ENCODE results near the gene AAMP. TPM values are rescaled to one million over a fixed set of nuclear protein-coding genes. Genes with fewer than 3 reads are reported as not detected.
A peak's percentile ranks its signal among the peaks of the same experiment; 100 is the strongest.

AAMP gene
- total RNA-seq, 1 donor from 2014 or later = 102 TPM

DNA sequence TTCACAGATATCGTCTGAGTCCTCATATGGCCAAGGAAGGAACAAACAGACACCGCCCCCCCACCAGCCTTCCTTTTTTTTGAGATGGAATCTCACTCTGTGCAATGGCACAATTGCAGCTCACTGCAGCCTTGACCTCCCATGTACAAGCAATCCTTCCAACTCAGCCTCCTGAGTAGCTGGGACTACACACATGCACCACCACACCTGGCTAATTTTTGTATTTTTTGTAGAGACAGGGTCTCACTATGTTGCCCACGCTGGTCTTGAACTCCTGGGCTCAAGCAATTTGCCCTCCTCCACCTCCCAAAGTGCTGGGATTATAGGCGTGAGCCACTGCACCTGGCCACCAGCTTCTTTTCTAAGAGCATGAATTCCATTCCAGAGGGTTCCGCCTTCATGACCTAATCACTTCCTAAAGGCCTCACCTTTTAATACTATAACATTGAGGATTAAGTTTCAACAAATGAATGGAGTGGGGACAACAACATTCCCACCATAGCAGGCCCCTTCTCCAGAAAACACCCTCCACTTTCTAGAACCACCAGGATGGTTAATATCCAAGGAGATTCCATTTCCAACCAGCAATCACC lies 24.6 kb upstream of the AAMP start:
- no peak for DNase-seq

- no peak for DNase-seq
Measured at GRCh38 chr2:218293715-218294429, 23.9 kb upstream of the AAMP start.

DNA sequence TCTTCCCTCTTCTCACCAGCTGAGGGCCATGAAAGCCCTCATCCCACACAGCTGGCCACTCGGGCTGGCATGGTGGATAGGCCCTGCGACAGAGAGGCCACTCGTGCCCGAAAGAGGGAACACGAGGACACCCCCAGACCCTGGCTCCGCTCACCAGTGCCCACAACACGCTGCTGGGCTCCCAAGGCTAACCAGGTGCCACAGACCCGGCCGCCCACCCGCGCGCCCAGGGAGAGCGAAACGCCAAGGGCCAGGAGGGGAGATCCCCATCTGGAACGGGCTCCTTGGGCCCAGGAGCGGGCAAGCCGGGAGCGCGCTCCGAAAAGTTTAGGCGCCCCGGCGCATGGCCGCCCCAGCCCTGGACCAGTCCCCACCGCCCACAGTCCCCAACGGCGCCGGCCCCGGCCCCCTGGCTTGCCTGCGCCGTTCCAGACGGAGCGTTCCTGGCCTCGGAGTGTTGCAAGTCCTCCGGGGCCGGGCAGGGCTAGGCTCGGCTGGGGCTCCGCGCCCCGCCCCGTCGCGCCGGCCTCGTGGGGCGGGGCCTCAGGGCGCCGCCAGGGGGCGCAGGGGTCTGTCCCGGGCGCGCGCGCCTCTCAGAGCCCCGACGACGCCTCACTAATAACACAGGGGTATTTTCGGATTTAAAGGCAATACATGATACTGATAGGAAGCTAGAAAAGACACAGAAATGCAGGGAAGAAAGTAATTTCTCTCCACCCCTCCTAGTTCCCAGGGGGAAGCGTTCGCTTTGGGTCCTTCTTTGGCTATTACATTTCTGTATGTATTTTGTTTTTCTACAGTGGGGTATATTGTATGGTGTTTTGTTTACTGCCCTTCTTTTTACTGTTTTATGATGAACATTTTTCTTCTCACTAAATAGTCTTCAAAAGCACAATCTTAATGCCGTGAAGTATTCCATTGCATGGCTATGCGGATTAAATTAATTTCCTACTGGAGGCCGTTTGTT lies 22.4 kb upstream of the AAMP start, which contains the start of gene TMBIM1:
Gene TMBIM1, minus strand, starts transcription at position 456 of the 967 bp plus-strand sequence. CDS start 10,362 bp downstream, outside the sequence.
- DNase-seq = peak; percentile 60

DNA sequence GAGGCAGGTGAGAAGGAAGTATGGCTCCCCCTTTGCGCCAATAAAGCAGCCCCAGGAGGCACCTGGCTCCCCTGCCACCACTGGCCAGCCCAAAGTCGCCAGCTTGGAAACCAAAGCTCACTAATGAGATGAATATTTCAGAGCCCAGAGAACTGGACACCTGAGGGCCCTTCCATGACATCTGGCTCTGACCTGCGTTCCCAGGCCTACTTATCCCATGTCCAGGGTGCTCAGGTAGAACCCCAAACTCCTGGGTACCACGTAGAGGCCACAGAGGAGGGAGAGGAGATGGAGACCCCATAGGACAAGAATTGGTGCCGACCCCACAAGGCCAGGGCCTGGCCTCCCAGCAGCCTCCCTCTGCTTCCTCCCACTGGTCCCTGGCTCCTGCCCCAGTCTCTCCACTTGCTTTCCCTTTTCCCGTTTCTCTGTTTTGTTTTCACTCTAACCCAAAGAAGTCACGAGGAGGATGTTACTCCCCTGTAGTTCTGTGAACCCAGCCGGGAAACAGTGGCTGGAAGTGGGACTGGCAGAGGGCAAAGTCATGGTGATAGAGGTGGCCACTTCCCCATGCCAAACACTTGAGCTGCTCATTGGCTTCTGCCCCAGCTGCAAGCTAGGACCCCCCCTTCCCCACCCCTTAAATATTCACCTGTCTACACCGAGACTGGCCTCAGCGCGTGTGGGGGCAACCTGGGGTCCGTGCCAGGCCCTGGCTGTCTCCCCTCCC lies 21.5 kb upstream of the AAMP start:
- no peak for DNase-seq

- no peak for DNase-seq
Measured at GRCh38 chr2:218290316-218291261, 20.7 kb upstream of the AAMP start.

DNA sequence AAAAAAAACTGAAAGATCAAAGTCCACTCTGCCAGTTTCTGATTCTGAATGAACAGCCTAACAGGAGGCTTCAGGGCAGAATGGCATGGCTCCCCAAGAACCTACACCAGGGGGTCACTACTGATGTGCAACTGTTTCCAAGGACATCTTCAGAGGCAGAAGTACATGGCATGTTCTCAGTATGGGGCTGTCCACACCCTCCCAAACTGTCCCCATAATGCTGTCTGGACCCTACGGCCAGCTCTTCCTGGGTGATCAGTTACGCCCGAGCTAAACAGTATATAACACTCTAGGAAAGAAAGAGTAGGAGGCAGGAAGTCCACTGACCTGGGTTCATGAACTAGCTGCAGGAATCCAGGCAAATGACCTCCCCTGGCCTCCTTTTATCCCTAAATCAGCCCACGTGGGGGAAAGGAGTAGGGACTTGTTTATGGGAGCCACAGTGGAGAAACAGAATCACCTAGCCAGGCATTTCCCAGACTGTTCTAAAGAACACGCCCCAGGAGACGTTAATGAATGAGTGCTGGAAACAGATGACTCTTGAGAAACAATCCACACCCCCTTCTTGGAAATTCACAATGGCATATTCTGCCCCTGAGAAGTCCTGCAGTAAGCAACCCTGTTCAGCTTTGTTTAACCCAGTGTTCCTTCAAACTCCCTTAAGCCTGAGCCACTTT lies 19.8 kb upstream of the AAMP start:
- peak; percentile 46 for DNase-seq

DNA sequence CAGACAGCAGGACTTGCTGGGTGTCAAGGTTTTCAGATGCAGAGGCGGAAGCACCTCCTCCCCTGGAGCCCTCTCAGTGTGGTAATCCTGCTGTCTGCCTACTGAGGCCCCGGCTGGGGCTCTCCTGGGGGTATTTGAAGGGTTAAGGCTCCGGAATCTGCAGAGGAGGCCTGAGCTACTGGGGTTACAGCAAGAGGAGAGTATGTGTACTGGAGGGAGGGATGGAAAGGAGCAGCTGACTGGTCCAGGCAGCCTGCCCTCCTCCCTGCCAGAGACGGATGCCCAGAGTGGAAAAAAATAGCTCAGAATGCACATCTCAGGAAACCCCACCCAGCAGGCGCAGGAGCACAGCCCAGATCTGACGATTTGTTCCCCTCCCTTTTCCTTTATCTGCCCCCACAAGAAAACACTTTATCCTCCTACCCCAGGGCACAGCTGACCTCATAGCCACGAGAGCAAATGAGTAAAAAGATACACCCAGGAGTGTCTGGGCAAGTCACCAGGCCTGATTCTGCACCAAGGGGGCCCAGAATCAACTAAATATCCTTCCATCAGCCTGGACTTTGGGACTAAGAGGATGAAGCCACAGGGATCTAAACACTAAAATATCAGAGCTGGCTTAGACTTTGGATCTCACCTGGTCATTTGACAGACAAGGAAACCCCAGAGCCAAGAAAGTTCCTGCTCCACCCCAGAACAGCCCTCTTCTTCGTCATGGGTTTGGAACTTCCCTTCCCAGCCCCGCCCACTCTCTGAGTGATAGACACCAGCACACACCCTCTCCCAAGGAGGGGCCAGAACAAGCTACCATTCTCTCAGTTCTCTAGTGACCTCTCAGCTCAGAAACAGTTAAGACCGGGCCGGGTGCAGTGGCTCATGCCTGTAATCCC lies 16.9 kb upstream of the AAMP start:
- peak; percentile 94 for DNase-seq

GRCh38 chr2:218285604-218286003 lies 15.7 kb upstream of the AAMP start:
- no peak for DNase-seq

- no peak for DNase-seq
Measured at GRCh38 chr2:218284106-218284811, 14.3 kb upstream of the AAMP start.

DNA sequence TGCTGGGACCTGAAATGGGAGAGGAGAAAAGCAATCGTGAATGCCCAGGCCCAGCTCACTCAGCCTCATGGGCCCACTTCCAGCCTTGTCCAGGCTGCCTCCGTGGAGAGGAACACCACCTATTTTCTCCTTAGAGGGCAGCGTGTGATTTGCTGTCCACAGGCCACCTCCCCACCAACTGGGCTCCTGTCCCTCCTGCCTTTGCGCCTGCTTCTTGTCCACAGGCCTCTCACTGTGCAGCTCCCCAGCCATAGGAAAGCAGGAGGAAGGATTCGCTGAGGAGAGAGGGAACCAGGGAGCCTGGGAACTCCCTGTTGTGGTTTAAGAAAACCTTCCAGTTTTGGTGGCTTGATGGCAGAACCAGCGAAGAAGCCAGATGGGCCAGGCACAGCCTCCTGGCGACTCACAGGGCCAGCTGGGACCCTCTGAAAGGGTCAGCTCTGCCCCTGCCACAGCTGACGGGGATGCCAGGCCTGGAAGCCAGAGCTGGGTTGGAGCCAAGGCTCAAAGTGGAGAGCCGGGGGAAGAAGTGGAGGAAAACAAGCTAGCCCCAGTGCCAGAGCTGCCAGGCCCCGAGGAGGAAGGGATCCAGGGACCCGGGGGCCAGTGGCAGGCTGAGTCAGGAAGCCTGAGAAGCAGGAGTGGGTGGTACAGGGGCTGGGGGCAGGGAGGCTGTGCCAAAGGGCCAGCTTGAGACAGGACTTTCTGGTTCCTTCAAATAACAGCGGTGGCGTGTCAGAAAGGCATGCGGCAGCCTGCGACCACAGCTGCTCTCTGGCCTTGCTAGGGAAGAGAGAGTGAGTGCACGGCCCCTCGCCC lies 12.4 kb upstream of the AAMP start:
- DNase-seq = no peak

DNA sequence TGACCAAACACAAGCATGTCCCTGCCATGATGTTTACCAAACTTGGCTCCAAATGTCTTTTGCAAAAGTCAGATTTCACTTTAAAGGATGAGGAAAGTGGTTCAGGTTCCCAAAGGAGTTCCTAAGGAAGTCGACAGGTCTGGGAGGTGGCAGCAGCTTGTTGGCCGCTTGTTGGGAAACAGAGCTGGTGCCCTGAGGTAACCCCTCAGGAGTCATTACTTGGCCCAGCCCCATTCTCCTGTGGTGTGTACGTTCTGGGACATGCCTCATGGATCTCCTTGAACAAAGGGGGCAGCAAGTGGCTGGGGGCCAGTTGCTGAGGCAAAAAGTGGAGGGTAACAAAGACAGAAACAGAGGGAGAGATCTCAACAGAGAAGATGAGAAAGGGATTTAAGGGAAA lies 11.5 kb upstream of the AAMP start:
- DNase-seq = no peak

DNA sequence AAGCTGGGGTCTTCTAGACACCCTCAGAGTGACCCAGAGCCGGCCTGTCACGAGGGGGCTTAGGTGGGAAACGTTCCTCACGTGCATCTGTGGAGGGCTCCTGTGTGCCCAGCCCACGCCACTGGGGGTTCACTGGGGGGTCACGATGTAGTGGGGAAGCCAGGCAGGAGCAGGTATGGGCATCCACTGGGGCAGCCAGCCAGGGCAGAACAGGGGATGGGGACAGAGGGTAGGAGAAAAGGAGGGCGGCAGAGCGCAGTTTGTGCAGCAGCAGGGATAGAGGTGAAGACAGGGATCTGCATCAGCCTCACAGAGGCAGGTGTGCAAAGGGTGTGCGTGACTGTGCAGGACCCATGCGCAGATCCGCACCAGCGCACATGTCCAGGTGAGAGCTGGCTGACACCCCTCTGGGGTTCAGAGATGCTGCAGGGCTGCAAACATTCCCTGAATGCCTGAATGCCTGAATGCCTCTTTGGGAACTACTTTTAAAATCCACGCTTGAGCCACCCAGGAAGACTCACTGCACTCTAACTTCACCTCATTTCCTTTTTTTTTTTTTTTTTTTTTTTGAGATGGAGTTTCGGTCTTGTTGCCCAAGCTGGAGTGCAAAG lies 10.4 kb upstream of the AAMP start:
- DNase-seq = no peak

DNA sequence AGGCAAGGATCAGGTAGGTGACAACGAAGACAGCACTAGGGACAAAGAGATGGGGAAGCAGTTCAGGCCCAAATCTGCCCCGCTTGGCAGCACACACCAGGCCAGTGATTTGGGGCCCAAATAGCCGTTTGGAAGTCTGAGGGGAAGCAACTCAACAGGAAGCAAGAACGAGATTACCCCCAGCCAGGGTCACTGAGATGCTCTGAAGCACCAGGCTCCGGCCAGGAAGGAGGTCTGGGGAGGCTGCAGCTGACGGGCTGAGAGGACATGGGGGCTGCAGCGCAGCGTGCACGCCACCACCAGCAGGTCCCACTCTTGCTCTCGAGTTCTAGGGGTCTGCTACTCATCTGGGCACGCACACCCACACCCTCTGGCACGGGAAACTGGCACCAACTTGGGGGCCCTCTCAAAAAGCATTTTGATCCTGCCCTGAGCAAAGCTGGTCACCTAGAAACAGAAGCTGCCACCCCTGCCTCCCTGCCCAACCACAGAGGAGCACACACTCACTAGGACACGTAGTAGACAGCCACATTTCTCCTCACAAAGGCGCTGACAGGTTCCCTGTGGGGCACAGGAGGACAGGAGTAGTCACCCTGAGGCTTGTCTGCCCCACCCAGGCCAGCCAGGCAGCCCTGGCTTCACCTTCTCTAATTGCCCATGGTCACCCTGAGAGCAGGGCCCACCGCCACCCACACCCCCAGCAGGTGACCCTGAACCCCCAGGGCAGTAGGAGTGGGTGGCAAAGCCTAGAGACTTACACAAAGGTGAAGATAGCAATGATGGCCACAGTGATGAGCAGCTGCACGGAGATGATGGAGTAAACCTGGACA lies 8.8 kb upstream of the AAMP start:
- no peak for DNase-seq

DNA sequence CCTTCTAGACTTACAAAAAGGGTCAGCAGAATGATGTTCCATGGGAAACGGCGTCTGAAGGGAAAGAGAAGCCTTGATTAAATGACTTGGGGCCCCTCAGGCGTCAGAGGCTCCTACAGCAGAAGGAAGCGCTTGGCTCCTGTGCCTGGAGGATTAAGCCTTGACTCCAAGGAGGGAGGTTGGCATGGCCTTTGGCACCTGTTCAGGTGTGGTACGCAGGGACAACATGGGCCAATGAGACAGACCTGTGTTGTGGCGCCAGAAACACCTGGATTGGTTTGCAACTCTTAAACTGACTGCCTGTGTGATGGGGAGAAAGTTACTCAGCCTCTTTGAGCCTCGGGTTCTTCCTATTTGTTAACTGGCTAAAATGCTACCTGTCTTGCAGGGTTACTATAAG lies 8.0 kb upstream of the AAMP start:
- DNase-seq = no peak

GRCh38 chr2:218276986-218277755 lies 7.2 kb upstream of the AAMP start:
- DNase-seq = no peak
